ENCODE data around the gene PBX1. TPM values are rescaled to one million over a fixed set of nuclear protein-coding genes. Genes with fewer than 3 reads are reported as not detected.

Gene PBX1
- total RNA-seq, 4 donors from 2014 or later, result 33.3 to 61.8 (median 56.2) TPM

DNA sequence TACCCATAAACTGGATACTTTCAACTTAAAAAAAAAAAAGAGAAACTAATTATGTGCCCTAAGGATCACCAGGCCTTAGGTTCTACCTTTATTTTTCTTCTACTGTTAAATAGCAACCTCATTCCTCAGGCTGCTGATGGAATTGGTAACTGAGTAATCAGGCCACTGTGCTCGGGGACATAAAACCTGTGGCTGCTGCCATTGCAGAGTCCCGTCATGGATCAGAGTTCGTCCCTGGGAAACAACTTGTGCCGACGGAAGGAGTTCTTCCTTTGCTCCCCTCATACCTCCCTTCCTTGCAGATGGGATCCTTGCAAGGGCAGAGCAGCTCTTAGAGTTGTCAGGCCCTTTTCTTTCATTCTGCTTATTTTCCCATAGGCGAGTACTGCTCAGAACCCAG lies 123.6 kb downstream of the PBX1 start:
- no peak for DNase-seq (ENCODE audit: low spot score)
- TF ChIP-seq, protein P1, sequence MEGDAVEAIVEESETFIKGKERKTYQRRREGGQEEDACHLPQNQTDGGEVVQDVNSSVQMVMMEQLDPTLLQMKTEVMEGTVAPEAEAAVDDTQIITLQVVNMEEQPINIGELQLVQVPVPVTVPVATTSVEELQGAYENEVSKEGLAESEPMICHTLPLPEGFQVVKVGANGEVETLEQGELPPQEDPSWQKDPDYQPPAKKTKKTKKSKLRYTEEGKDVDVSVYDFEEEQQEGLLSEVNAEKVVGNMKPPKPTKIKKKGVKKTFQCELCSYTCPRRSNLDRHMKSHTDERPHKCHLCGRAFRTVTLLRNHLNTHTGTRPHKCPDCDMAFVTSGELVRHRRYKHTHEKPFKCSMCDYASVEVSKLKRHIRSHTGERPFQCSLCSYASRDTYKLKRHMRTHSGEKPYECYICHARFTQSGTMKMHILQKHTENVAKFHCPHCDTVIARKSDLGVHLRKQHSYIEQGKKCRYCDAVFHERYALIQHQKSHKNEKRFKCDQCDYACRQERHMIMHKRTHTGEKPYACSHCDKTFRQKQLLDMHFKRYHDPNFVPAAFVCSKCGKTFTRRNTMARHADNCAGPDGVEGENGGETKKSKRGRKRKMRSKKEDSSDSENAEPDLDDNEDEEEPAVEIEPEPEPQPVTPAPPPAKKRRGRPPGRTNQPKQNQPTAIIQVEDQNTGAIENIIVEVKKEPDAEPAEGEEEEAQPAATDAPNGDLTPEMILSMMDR (IDR thresholded peaks at IDR 0.05), result no peak
- ATAC-seq (ENCODE audit: low FRiP score), result no peak

DNA sequence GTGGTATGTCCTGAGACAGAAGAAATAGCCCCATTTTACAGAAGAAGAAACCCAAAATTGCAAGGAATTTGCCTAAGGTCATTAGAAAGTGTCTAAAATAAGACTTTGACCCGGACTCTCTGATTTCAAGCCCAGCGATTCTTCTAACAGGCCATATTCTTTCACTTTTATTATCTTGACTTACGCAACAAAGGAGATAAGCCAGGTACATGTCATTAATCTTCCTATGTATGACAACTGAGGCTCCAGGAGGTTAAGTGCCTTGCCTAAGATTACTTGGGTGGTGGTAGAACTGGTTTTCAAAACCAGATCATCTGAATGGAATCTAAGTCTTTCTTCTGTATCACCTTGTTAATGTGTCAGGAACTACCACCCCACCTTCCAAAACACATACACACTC lies 124.3 kb downstream of the PBX1 start:
- DNase-seq (ENCODE audit: low spot score), result no peak
- TF ChIP-seq, protein P1 (IDR thresholded peaks at IDR 0.05), result no peak
- peak; percentile 91 for ATAC-seq (ENCODE audit: low FRiP score)

DNA sequence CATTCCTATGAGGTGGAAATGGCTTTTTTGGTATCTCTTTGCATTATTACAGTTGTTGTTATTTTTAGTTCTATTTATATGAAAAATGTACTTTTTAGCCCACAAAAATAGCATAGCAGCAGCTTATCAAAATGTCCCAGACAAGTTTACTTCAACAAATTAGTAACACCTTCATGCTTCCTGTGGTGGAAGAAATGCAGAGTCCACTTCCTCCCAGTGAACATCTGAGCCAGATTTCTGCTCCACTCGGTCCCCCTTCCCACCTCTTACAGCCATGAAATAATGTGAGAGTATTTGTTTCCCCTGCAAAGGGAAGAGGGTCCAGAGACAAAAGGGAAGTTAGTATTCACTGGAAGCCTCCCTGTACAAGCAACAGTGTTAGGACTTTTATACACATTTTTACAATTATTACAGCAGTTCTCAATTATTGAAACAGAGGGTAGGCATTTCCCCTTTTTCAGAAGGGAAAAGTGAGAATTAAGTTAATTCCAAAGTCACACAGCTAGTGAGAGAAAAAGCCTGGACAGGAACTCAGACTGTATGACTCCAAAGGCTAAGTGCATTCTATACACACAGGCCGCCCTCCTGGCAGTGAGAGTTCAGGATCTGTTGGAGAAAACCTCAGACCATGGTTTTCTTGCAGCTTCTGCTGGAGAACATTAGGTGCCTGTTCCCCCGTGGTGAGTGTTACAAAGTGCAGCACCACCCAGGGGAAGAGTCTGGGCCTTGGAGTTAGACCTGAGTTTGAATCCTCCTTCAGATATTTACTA lies 126.5 kb downstream of the PBX1 start:
- TF ChIP-seq, protein P1 (IDR thresholded peaks at IDR 0.05), result no peak
- DNase-seq (ENCODE audit: low spot score) (no peak), ATAC-seq (ENCODE audit: low FRiP score) (no peak)

DNA sequence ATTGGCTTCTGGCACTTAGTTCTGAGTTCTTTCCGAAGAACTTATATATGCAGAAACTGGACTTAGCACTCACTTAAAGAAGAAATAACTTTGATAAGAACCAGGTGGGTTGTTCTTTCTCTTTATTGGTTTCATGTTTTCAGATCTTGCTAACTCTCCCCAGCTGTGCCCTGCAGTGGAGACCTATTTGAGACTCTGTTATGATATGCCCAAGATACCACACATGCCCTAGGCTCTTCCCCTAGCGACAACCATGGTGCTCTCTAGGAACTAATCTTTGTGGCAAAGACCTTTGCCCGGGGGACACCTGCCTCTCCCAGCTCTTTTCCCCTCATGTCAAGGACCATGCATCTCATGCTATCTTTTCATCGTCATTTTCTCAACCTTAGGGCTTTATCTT lies 128.8 kb downstream of the PBX1 start:
- DNase-seq (ENCODE audit: low spot score) (no peak), ATAC-seq (ENCODE audit: low FRiP score) (no peak)
- TF ChIP-seq, protein P1 (IDR thresholded peaks at IDR 0.05), result no peak

DNA sequence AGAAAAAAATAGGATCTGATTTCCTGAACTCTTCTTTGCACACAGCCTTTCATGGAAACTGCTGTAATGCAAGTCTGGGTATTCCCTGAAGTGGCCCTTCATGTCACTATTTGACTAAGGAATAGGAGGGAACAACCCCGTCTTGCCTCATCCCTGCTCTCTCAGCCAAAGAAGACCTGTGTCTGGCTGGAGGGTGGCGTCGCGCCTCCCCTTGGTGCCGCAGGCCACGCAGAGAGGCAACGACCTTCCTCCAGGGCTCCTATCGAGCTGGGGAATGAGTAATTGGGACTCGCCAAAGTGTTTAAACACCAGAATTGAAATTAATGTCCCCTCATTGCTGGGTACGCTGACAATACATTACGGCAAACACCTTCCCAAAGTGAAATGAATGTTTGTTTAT lies 129.8 kb downstream of the PBX1 start:
- no peak for ATAC-seq (ENCODE audit: low FRiP score)

DNA sequence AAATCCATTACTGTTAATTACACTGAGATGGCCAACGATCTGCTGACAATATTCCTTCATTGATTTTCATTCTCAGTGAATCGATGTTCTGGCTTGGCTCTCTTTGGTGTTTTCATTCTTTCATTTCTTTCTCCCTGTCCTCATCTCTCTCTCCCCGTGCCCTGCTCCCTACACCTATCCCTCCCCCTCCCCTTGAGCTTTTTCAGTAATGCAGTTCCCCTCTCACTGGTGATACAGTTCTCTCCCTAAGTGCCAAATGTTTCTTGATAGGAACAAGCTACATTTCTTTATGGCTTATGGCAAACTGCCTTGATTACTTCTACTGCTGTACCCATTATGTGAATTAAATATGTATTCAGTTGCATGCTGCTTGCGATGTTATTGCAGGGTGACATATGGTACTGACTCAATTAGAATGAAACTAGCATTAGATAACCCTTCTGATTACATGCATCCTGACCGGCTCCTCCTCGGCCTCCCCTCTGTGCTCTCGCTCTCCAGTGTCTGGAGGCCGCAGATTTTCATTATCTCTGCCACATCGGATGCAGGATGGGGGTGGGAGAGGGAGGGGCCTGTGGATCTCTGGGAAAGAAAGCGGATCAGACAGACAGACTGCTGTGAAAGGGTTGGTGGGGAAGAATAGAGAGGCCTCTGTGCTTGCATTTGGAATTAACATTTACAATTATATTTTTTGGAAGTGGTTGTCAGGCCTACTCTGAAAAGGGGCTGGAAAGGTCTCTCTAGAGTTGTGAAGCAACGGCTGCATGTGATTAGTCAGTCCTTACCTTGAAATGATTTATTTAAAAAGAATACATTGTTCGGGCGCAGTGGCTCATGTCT lies 130.9 kb downstream of the PBX1 start:
- ATAC-seq (ENCODE audit: low FRiP score) (no peak), DNase-seq (ENCODE audit: low spot score) (no peak)
- TF ChIP-seq, protein P1 (IDR thresholded peaks at IDR 0.05), result no peak

More for the DNA sequence above, 129.8 kb downstream of the PBX1 start:
- no peak for DNase-seq (ENCODE audit: low spot score)
- TF ChIP-seq, protein P1 (IDR thresholded peaks at IDR 0.05), result no peak

Data from omental fat pad (tissue), 4 donors.